A172 (cell line): ENCODE data around the gene SAA4. TPM values are rescaled to one million over a fixed set of nuclear protein-coding genes. Genes with fewer than 3 reads are reported as not detected.
"Not testable (repeated sequence)": the region's sequence is repeated elsewhere in the genome, so short reads cannot be mapped to it uniquely, and the experiment has no call there.

Experiments
- DNase-seq: peaks from one replicate; pipeline ENCODE4 v3.0.0-alpha.2; 2015; ENCODE audit warnings: low spot score
- total RNA-seq: library from RNA; depleted of rRNA; stranded (reverse); fragments of >200 nt; shearing (Covaris generic); gene quantifications from 2 replicates; pipeline ENCODE4 v1.2.3, GENCODE V29; 2014

Gene SAA4
- total RNA-seq, 1 experiment from 2014 or later, result not detected

GRCh38 chr11:18246379-18247190 lies 10.0 kb upstream of the SAA4 start:
- DNase-seq, result not testable (repeated sequence)

GRCh38 chr11:18245396-18245795 lies 8.8 kb upstream of the SAA4 start:
- no peak for DNase-seq

- DNase-seq, result peak; percentile 73
Observed at GRCh38 chr11:18243783-18244362, 7.3 kb upstream of the SAA4 start.

GRCh38 chr11:18239655-18240054 lies 3.1 kb upstream of the SAA4 start:
- no peak for DNase-seq

DNA sequence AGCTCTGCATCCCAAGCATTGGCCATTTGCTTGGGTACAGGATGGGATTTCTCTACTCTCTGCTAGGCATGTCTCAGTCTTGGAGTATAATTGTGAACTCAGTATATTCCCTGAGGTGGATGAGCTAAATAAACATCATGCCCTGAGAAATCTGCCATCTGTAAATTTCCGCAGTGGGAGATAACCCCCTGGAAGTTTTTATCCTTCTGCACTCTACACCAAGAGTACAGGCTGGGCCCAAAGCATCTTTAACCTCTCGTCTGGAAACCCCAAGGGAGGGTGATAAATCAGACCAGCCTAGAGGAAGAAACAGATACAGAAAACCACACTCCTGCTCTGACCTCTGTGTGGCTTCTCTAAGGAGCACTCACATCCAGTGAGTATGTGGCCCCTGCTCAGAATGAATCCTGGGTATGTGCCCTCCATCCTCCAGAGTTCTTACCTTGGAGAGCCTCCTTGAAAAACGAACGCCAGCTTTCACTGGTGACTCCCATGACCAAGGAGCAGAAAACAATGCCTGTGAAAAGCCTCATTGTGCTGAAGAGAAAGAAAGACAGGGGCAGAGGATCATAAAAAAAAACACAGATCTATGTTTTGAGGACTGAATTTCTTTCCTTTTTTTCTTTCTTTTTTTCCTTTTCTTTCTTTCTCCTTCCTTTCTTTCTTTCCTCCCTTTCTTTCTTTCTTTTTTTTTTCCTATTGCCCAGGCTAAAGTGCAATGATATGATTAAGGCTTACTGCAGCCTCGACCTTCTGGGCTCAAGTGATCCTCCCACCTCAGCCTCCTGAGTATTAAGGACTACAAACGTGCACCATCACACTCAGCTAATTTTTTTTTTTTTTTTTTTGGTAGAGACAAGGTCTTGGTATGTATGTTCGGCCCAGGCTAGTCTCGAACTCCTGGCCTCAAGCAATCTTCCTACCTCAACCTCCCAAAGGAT lies 938 bp downstream of the SAA4 start:
- peak; percentile 4 for DNase-seq

DNA sequence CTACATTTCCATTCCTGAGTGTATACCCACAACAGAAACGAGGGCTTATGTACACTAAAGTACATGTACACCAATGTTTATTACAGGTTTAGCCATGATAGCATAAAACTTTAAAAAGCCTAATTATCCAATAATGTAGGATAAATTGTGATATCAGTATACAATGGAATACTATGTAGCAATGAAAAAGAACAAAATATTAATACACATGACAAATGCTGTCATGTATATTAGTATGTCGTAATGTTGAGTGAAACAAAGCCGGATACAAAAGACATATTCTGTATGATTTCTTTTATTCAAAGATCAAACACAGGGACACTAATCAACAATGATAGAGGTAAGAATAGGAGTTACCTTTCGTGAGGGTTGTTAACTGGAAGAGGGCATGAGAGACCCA lies 2.7 kb downstream of the SAA4 start:
- DNase-seq, result no peak

GRCh38 chr11:18230859-18231258 lies 5.7 kb downstream of the SAA4 start:
- no peak for DNase-seq

GRCh38 chr11:18229501-18229900 lies 7.1 kb downstream of the SAA4 start:
- DNase-seq, result no peak

- no peak for DNase-seq
Observed at GRCh38 chr11:18225913-18226312, 10.7 kb downstream of the SAA4 start.

- DNase-seq, result no peak
Observed at GRCh38 chr11:18223591-18224387, 12.8 kb downstream of the SAA4 start.

GRCh38 chr11:18222814-18223421 lies 13.7 kb downstream of the SAA4 start:
- no peak for DNase-seq

GRCh38 chr11:18221274-18221876 lies 15.2 kb downstream of the SAA4 start:
- DNase-seq, result no peak

GRCh38 chr11:18209058-18209457 lies 27.5 kb downstream of the SAA4 start:
- DNase-seq, result no peak

- DNase-seq, result no peak
Observed at GRCh38 chr11:18204771-18205170, 31.8 kb downstream of the SAA4 start.

GRCh38 chr11:18204220-18204619 lies 32.4 kb downstream of the SAA4 start:
- DNase-seq, result no peak

DNA sequence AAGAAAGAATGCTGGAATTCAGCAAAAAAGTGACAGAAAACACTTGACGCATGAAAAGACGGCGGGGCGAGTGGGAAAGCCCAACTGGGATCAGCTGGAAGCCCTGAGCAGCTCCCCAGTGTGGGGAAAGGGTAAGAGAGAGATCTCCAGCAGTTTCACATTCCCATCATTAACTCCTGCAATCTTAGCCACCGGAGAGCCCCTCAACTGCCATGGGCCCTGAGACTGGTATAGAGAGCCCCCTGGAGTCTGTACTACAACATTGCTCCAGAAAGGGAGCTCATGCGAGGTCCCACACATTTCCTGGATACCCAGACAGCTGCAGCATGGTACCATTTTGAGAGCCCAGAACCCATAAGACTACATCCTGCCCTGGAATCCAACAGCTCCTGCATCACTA lies 32.9 kb downstream of the SAA4 start:
- peak; percentile 11 for DNase-seq

DNA sequence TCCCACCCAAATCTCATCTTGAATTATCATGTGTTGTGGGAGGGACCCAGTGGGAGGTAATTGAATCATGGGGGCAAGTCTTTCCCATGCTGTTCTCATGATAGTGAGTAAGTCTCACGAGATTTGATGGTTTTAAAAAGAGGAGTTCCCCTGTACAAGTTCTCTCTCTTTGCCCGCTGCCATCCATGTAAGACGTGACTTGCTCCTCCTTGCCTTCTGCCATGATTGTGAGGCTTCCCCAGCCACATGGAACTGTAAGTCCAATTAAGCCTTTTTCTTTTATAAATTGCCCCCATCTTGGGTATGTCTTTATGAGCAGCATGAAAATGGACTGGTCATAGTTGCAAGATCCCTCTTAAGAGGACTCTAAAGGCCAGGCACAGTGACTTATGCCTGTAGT lies 38.9 kb downstream of the SAA4 start:
- DNase-seq, result not testable (repeated sequence)

GRCh38 chr11:18196532-18196931 lies 40.1 kb downstream of the SAA4 start:
- no peak for DNase-seq

DNA sequence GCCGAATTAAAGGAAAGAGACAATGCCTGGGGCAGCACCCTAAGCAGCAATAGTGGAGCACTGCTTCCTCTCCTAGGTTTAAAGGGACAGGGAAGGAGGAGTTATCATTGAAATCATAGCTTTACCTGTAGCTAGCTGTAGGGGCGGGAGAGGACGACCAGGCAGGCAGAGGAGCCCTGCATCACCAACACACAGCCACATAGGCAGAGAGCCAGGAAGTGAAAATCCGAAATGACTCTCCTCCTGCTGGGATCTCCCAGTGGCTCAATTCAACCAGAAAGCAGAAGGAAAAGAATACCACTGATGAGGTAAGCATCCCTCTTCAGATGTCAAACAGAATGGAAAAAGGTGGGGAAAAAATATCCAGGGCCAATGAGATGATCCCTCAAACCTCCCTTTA lies 43.6 kb downstream of the SAA4 start:
- no peak for DNase-seq

DNA sequence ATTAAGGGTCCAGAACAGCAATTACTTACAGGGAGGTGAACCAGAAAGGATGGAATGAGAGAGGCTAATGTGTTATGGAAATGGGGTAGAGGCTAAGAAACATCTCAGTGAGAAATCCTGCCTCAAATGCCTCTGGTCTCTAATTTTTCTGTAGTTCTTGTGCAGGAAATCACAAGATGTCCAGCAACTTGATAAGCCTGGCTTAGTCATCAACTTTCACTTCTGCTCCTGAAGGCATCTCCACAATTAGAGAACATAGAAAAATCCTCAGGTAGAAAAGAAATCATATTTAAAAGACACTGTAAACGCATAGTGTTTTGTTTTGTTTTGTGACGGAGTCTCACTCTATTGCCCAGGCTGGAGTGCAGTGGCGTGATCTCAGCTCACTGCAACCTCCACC lies 45.2 kb downstream of the SAA4 start:
- peak; percentile 11 for DNase-seq
